HCT116 (cell line): ENCODE results near the gene TEF. TPM values are rescaled to one million over a fixed set of nuclear protein-coding genes. Genes with fewer than 3 reads are reported as not detected.

Source experiments
- ATAC-seq: fragments of 200-7000 bp; cut with Tn5 transposase; 2 replicates; pipeline ENCODE4 v1.9.1; 2020; ENCODE audit warnings: mild to moderate bottlenecking, moderate library complexity
- BruUV-seq: library from RNA; stranded (reverse); fragments of 400-500 nt; replicated peaks from 2 replicates; lab custom pipeline; 2021; lab: Mats Ljungman, UMichigan
- CTCF ChIA-PET: fragments of 300-600 bp; sonication (Branson Sonifier 250); formaldehyde crosslinking; loops from one replicate; lab custom pipeline; 2021; ENCODE audit warnings: antibody characterized with exemption; lab: Charles Lee
- POLR2A ChIA-PET: fragments of 300-600, 350-600 bp; sonication (Branson Sonifier 250); formaldehyde crosslinking; loops from one replicate; lab custom pipeline; 2021; ENCODE audit warnings: antibody characterized with exemption; lab: Charles Lee
- RAD21 ChIA-PET, 2 experiments: fragments of 300-600 bp; sonication (Branson Sonifier 250); formaldehyde crosslinking; loops; one replicate each; lab custom pipeline; 2023; ENCODE audit warnings: low total read pairs in 2 of 2; ENCODE audit not compliant: uncharacterized antibody in 2 of 2, unreplicated experiment in 2 of 2, low non-redundant PET in 1 of 2; lab: Charles Lee
- DNase-seq: peaks from one replicate; pipeline ENCODE4 v3.0.0-alpha.2; 2010; ENCODE audit warnings: low read depth, low spot score
- H2AFZ ChIP-seq: fragments of 200-600 bp; shearing (Covaris generic), sonication (generic); 2 replicates; pipeline ENCODE4 v1.6.1; 2017; ENCODE audit warnings: low read depth, mixed run types, mixed read lengths, antibody characterized with exemption, low read length; ENCODE audit not compliant: poor library complexity, severe bottlenecking
- H3K27ac ChIP-seq: 2 replicates; pipeline ENCODE4 v1.5.1; 2012; ENCODE audit warnings: low read depth, low read length
- H3K27me3 ChIP-seq: fragments of 200-600 bp; sonication (generic); 2 replicates; pipeline ENCODE4 v1.6.1; 2016; ENCODE audit warnings: mixed run types, low read length, mixed read lengths; ENCODE audit not compliant: insufficient read depth
- H3K36me3 ChIP-seq, 2 experiments: fragments of 200-500 bp in 1 of 2; fragments of 200-600 bp in 1 of 2; sonication (Bioruptor generic) in 1 of 2; sonication (generic) in 1 of 2; 2 replicates each; pipeline versions ENCODE4 v1.5.1 to v1.6.1; 2014 to 2016; ENCODE audit warnings: low read length in 2 of 2, inconsistent platforms in 1 of 2, mixed read lengths in 1 of 2, mixed run types in 1 of 2; ENCODE audit not compliant: insufficient read depth in 2 of 2, control insufficient read depth in 1 of 2
- H3K4me1 ChIP-seq, 2 experiments: fragments of 200-600 bp in 1 of 2; sonication (generic) in 1 of 2; 2 replicates each; pipeline versions ENCODE4 v1.5.1 to v1.6.1; 2012 to 2017; ENCODE audit warnings: low read length in 2 of 2, inconsistent platforms in 1 of 2, mild to moderate bottlenecking in 1 of 2, mixed read lengths in 1 of 2, mixed run types in 1 of 2, moderate library complexity in 1 of 2; ENCODE audit not compliant: insufficient read depth in 2 of 2, control insufficient read depth in 1 of 2
- H3K4me2 ChIP-seq: fragments of 200-600 bp; sonication (generic); 2 replicates; pipeline ENCODE4 v1.6.1; 2017; ENCODE audit warnings: mixed run types, low read length, mixed read lengths
- H3K4me3 ChIP-seq, 2 experiments: fragments of 200-600 bp in 1 of 2; sonication (generic) in 1 of 2; replicated peaks in 1 of 2; 2 replicates each; pipeline ENCODE4 v1.5.1; 2011 to 2016; ENCODE audit warnings: low read length in 2 of 2, control low read depth in 1 of 2, low read depth in 1 of 2, mild to moderate bottlenecking in 1 of 2, mixed read lengths in 1 of 2, mixed run types in 1 of 2
- H3K79me2 ChIP-seq: fragments of 200-600 bp; sonication (generic); 2 replicates; pipeline ENCODE4 v1.6.1; 2017; ENCODE audit warnings: mild to moderate bottlenecking, mixed run types, low read length, moderate library complexity, mixed read lengths; ENCODE audit not compliant: insufficient read depth
- H3K9ac ChIP-seq: fragments of 200-600 bp; sonication (generic); 2 replicates; pipeline ENCODE4 v1.6.1; 2016; ENCODE audit warnings: low read length, mixed read lengths
- H3K9me2 ChIP-seq: fragments of 200-600 bp; sonication (generic), shearing (Covaris generic); 2 replicates; pipeline ENCODE4 v1.6.1; 2017; ENCODE audit warnings: mixed run types, mild to moderate bottlenecking, moderate library complexity; ENCODE audit not compliant: insufficient read depth
- H3K9me3 ChIP-seq, 2 experiments: fragments of 200-500 bp in 1 of 2; fragments of 200-600 bp in 1 of 2; sonication (Bioruptor generic) in 1 of 2; sonication (generic) in 1 of 2; 2 replicates each; pipeline ENCODE4 v1.6.1; 2014 to 2017; ENCODE audit warnings: low read length in 2 of 2, mixed read lengths in 2 of 2, inconsistent platforms in 1 of 2, low read depth in 1 of 2, mild to moderate bottlenecking in 1 of 2, mixed run types in 1 of 2, moderate library complexity in 1 of 2; ENCODE audit not compliant: control insufficient read depth in 1 of 2, insufficient read depth in 1 of 2
- H4K20me1 ChIP-seq: fragments of 200-600 bp; sonication (generic), shearing (Covaris generic); 2 replicates; pipeline ENCODE4 v1.6.1; 2017; ENCODE audit warnings: mixed run types, mild to moderate bottlenecking, moderate library complexity; ENCODE audit not compliant: insufficient read depth
- ATF3 ChIP-seq: IDR thresholded peaks from 2 replicates; pipeline ENCODE4 v1.6.1; 2012
- CBX3 ChIP-seq: IDR thresholded peaks from 2 replicates; pipeline ENCODE4 v1.6.1; 2012; ENCODE audit warnings: low read depth
- CEBPB ChIP-seq: IDR thresholded peaks from 2 replicates; pipeline ENCODE4 v1.6.1; 2012; ENCODE audit warnings: low read depth
- CTCF ChIP-seq, 3 experiments: fragments of 200-600 bp in 1 of 3; sonication (generic) in 1 of 3; IDR thresholded peaks in 2 of 3; conservative IDR thresholded peaks in 1 of 3; 2 replicates each; pipeline ENCODE4 v1.5.1; 2012 to 2017; ENCODE audit warnings: low read depth in 2 of 3, low read length in 2 of 3, antibody characterized with exemption in 1 of 3, borderline replicate concordance in 1 of 3, control low read depth in 1 of 3, mild to moderate bottlenecking in 1 of 3, mixed read lengths in 1 of 3, mixed run types in 1 of 3, moderate library complexity in 1 of 3; ENCODE audit not compliant: insufficient read depth in 1 of 3
- ELF1 ChIP-seq: IDR thresholded peaks from 2 replicates; pipeline ENCODE4 v1.6.1; 2012; ENCODE audit warnings: low read depth, borderline replicate concordance
- EZH2 ChIP-seq: fragments of 200-600 bp; sonication (generic); IDR thresholded peaks from 2 replicates; pipeline ENCODE4 v1.6.1; 2017; ENCODE audit warnings: antibody characterized with exemption, mixed run types
- EZH2phosphoT487 ChIP-seq: fragments of 200-600 bp; IDR thresholded peaks from 2 replicates; pipeline ENCODE4 v1.6.1; 2018; ENCODE audit warnings: antibody characterized with exemption, borderline replicate concordance
- FOSL1 ChIP-seq: IDR thresholded peaks from 2 replicates; pipeline ENCODE4 v1.6.1; 2012; ENCODE audit warnings: low read depth
- JUND ChIP-seq: IDR thresholded peaks from 2 replicates; pipeline ENCODE4 v1.6.1; 2012
- MAX ChIP-seq: IDR thresholded peaks from 2 replicates; pipeline ENCODE4 v1.6.1; 2012
- POLR2A ChIP-seq: IDR thresholded peaks from 2 replicates; pipeline ENCODE4 v1.7.0; 2011; ENCODE audit warnings: borderline replicate concordance; ENCODE audit not compliant: insufficient read depth, insufficient read length; ENCODE audit errors: extremely low read depth
- POLR2AphosphoS5 ChIP-seq: IDR thresholded peaks from 2 replicates; pipeline ENCODE4 v1.6.1; 2011; ENCODE audit warnings: mild to moderate bottlenecking, low read depth, low read length, moderate library complexity
- RAD21 ChIP-seq: IDR thresholded peaks from 2 replicates; pipeline ENCODE4 v1.6.1; 2012; ENCODE audit warnings: low read depth, mild to moderate bottlenecking
- SIN3A ChIP-seq: IDR thresholded peaks from 2 replicates; pipeline ENCODE4 v1.6.1; 2012; ENCODE audit warnings: low read depth
- SP1 ChIP-seq: IDR thresholded peaks from 2 replicates; pipeline ENCODE4 v1.6.1; 2012; ENCODE audit warnings: low read depth
- SRF ChIP-seq: IDR thresholded peaks from 2 replicates; pipeline ENCODE4 v1.6.1; 2012; ENCODE audit warnings: low read depth
- TCF7L2 ChIP-seq: IDR thresholded peaks from 2 replicates; pipeline ENCODE4 v1.7.0; 2011; ENCODE audit warnings: borderline replicate concordance, inconsistent platforms; ENCODE audit not compliant: insufficient read depth, insufficient read length; ENCODE audit errors: extremely low read depth
- YY1 ChIP-seq: IDR thresholded peaks from 2 replicates; pipeline ENCODE4 v1.6.1; 2011; ENCODE audit warnings: low read length, low read depth, moderate library complexity, mild to moderate bottlenecking; ENCODE audit not compliant: insufficient replicate concordance; ENCODE audit errors: extremely low read depth
- ZFX ChIP-seq: fragments of 450-650 bp; IDR thresholded peaks from 2 replicates; pipeline ENCODE4 v1.6.1; 2017
- ZNF274 ChIP-seq: fragments of 200-500 bp; sonication (Bioruptor generic); IDR thresholded peaks from 2 replicates; pipeline ENCODE4 v1.6.1; 2014; ENCODE audit warnings: mild to moderate bottlenecking, low read depth, low read length, inconsistent platforms
- intact Hi-C: fragments of 100-400 bp; cut with micrococcal nuclease; formaldehyde crosslinking; loops from 2 replicates; pipeline ENCODE4 v1.10.0; 2022
- total RNA-seq: library from RNA; stranded (reverse); gene quantifications from one replicate; pipeline ENCODE4 v1.2.1, GENCODE V29; 2021; ENCODE audit not compliant: unreplicated experiment
- TF ChIP-seq, protein P1 (sequence below): IDR thresholded peaks from 2 replicates; pipeline ENCODE4 v1.6.1; 2011; ENCODE audit warnings: mild to moderate bottlenecking, low read length, moderate library complexity; ENCODE audit not compliant: insufficient replicate concordance; ENCODE audit errors: extremely low read depth

TEF gene
- total RNA-seq, 1 experiment from 2014 or later, result 16.5 TPM

- H4K20me1 ChIP-seq, result no peaks in the 10 kb centered on the region
- intact Hi-C loops, result loop anchor here (1.0 to 5.0 kb wide), 3 partner anchors 98 to 194 kb away; no protein-coding TSS in a partner anchor
- H3K27ac ChIP-seq, result no peak overlapping the region
- peaks cover 11 to 19% of the 10 kb centered on the region in 2 experiments for H3K4me1 ChIP-seq
- no peaks in the 10 kb centered on the region for H3K27me3 ChIP-seq
- ChIA-PET RAD21 (interaction anchor here (0.6 to 3.5 kb wide), 10 partner anchors 12 to 123 kb away, joined by 3 to 18 read pairs (median 4); partner anchors contain the start of genes TEF (in 1 of the 2), TOB2 (in 1 of the 2) and ZC3H7B (in 1 of the 2)), POLR2A (interaction anchor here (1.0 to 1.4 kb wide), 6 partner anchors 22 to 186 kb away, joined by 3 to 8 read pairs (median 4); partner anchors contain the start of genes PMM1, TEF and TOB2), CTCF (interaction anchor here (0.6 to 3.7 kb wide), 16 partner anchors 11 to 481 kb away, joined by 3 to 90 read pairs (median 6); partner anchors contain the start of genes ACO2, PHF5A, TEF and TOB2)
- no peak overlapping the region for H3K4me3 ChIP-seq
- no TSS peak for BruUV-seq
- no peaks in the 10 kb centered on the region for H3K9me3 ChIP-seq
- H2AFZ ChIP-seq, result no peak overlapping the region
- peak; percentile 81 for DNase-seq
- H3K4me2 ChIP-seq, result peak overlapping the region; percentile 60
- H3K9ac ChIP-seq, result no peak overlapping the region
- H3K79me2 ChIP-seq, result no peaks in the 10 kb centered on the region
- ATAC-seq, result peak; percentile 98
- no peaks in the 10 kb centered on the region for H3K9me2 ChIP-seq
- H3K36me3 ChIP-seq, result no peaks in the 10 kb centered on the region
- no peak for TF ChIP-seq MAX
- TF ChIP-seq RAD21, result peak; percentile 99
- peak; percentile 9 for TF ChIP-seq YY1
- TF ChIP-seq JUND, result no peak
- no peak for TF ChIP-seq POLR2AphosphoS5
- TF ChIP-seq FOSL1, result no peak
- TF ChIP-seq CBX3, result no peak
- TF ChIP-seq ELF1, result no peak
- no peak for TF ChIP-seq POLR2A
- TF ChIP-seq CTCF (IDR thresholded peaks at IDR 0.05 in 2 of 3, conservative IDR thresholded peaks at IDR 0.05 in 1 of 3; ENCODE audit: borderline replicate concordance in 1 of 3, insufficient read depth in 1 of 3, low read depth in 2 of 3, low read length in 2 of 3), result peak; percentile 91 to 96 (median 94)
- TF ChIP-seq SP1, result no peak; the same call in 1 of the 2 replicates
- no peak for TF ChIP-seq EZH2phosphoT487
- TF ChIP-seq TCF7L2, result no peak
- no peak for TF ChIP-seq ZNF274
- TF ChIP-seq SRF, result no peak
- no peak for TF ChIP-seq SIN3A
- TF ChIP-seq EZH2, result no peak
- TF ChIP-seq CEBPB, result no peak
- no peak for TF ChIP-seq ATF3
- TF ChIP-seq, protein P1, sequence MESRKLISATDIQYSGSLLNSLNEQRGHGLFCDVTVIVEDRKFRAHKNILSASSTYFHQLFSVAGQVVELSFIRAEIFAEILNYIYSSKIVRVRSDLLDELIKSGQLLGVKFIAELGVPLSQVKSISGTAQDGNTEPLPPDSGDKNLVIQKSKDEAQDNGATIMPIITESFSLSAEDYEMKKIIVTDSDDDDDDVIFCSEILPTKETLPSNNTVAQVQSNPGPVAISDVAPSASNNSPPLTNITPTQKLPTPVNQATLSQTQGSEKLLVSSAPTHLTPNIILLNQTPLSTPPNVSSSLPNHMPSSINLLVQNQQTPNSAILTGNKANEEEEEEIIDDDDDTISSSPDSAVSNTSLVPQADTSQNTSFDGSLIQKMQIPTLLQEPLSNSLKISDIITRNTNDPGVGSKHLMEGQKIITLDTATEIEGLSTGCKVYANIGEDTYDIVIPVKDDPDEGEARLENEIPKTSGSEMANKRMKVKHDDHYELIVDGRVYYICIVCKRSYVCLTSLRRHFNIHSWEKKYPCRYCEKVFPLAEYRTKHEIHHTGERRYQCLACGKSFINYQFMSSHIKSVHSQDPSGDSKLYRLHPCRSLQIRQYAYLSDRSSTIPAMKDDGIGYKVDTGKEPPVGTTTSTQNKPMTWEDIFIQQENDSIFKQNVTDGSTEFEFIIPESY, result no peak
- TF ChIP-seq ZFX, result no peak
These were observed 22.0 kb downstream of the TEF start for GRCh38 chr22:41403532-41404318.
